ENCODE data around the gene CEP43. TPM values are rescaled to one million over a fixed set of nuclear protein-coding genes. Genes with fewer than 3 reads are reported as not detected.
A peak's percentile ranks its signal among the peaks of the same experiment; 100 is the strongest.

The CEP43 gene
- total RNA-seq, 1 experiment from 2014 or later, result 34.2 TPM

- ChIA-PET POLR2A (ENCODE audit: low non-redundant PET) (no interaction called here), CTCF (no interaction called here)
- TF ChIP-seq CTCF (conservative IDR thresholded peaks at IDR 0.05; ENCODE audit: low read depth, low read length) (no peak), EZH2 (IDR thresholded peaks at IDR 0.05; ENCODE audit: borderline replicate concordance, low read depth, low read length, poor library complexity, severe bottlenecking) (no peak)
- Histone ChIP-seq H3K9me3 (ENCODE audit: low read depth, low read length, poor library complexity, severe bottlenecking) (no peaks in the 10 kb centered on the region), H3K27me3 (replicated peaks; ENCODE audit: insufficient read depth, low read depth, low read length, poor library complexity) (no peaks in the 10 kb centered on the region), H3K4me1 (ENCODE audit: insufficient read depth, low read length, poor library complexity, severe bottlenecking) (peaks cover 6% of the 10 kb centered on the region), H3K36me3 (ENCODE audit: insufficient read depth, low read length, poor library complexity, severe bottlenecking) (no peaks in the 10 kb centered on the region), H3K27ac (ENCODE audit: low read depth, low read length, poor library complexity, severe bottlenecking) (no peak overlapping the region), H3K4me3 (ENCODE audit: low read depth, low read length, poor library complexity, severe bottlenecking) (no peak overlapping the region)
- no TSS peak for BruUV-seq (replicated peaks)
- DNase-seq (ENCODE audit: low spot score), result no peak
- intact Hi-C loops (cut with micrococcal nuclease; ENCODE audit: unreplicated experiment), result loop anchor here (2.0 kb wide), 1 partner anchor 201 kb away; no protein-coding TSS in a partner anchor
Measured at GRCh38 chr6:166987930-166988329, 11.3 kb upstream of the CEP43 start.

GRCh38 chr6:166988674-166989201 lies 10.5 kb upstream of the CEP43 start:
- Histone ChIP-seq H3K36me3 (ENCODE audit: insufficient read depth, low read length, poor library complexity, severe bottlenecking) (no peaks in the 10 kb centered on the region), H3K27ac (ENCODE audit: low read depth, low read length, poor library complexity, severe bottlenecking) (no peak overlapping the region), H3K4me3 (ENCODE audit: low read depth, low read length, poor library complexity, severe bottlenecking) (no peak overlapping the region), H3K9me3 (ENCODE audit: low read depth, low read length, poor library complexity, severe bottlenecking) (no peaks in the 10 kb centered on the region), H3K4me1 (ENCODE audit: insufficient read depth, low read length, poor library complexity, severe bottlenecking) (peaks cover 6% of the 10 kb centered on the region), H3K27me3 (replicated peaks; ENCODE audit: insufficient read depth, low read depth, low read length, poor library complexity) (no peaks in the 10 kb centered on the region)
- TF ChIP-seq CTCF (conservative IDR thresholded peaks at IDR 0.05; ENCODE audit: low read depth, low read length), result no peak
- no peak for TF ChIP-seq EZH2 (IDR thresholded peaks at IDR 0.05; ENCODE audit: borderline replicate concordance, low read depth, low read length, poor library complexity, severe bottlenecking)
- DNase-seq (ENCODE audit: low spot score), result peak; percentile 56
- no TSS peak for BruUV-seq (replicated peaks)
- ChIA-PET POLR2A (ENCODE audit: low non-redundant PET) (no interaction called here), CTCF (no interaction called here)
- intact Hi-C loops (cut with micrococcal nuclease; ENCODE audit: unreplicated experiment), result loop anchor here (2.0 kb wide), 1 partner anchor 202 kb away; no protein-coding TSS in a partner anchor

GRCh38 chr6:166989427-166990032 lies 9.7 kb upstream of the CEP43 start:
- peak; percentile 40 for DNase-seq (ENCODE audit: low spot score)
- BruUV-seq (replicated peaks), result no TSS peak
- Histone ChIP-seq H3K27ac (ENCODE audit: low read depth, low read length, poor library complexity, severe bottlenecking) (no peak overlapping the region), H3K4me1 (ENCODE audit: insufficient read depth, low read length, poor library complexity, severe bottlenecking) (peaks cover 6% of the 10 kb centered on the region), H3K4me3 (ENCODE audit: low read depth, low read length, poor library complexity, severe bottlenecking) (no peak overlapping the region), H3K27me3 (replicated peaks; ENCODE audit: insufficient read depth, low read depth, low read length, poor library complexity) (no peaks in the 10 kb centered on the region), H3K9me3 (ENCODE audit: low read depth, low read length, poor library complexity, severe bottlenecking) (no peaks in the 10 kb centered on the region), H3K36me3 (ENCODE audit: insufficient read depth, low read length, poor library complexity, severe bottlenecking) (no peaks in the 10 kb centered on the region)
- ChIA-PET CTCF (interaction anchor here (0.7 to 1.3 kb wide), 3 partner anchors 207 to 789 kb away, joined by 3 to 5 read pairs (median 4); no protein-coding TSS in a partner anchor), POLR2A (ENCODE audit: low non-redundant PET) (no interaction called here)
- TF ChIP-seq EZH2 (IDR thresholded peaks at IDR 0.05; ENCODE audit: borderline replicate concordance, low read depth, low read length, poor library complexity, severe bottlenecking) (no peak), CTCF (conservative IDR thresholded peaks at IDR 0.05; ENCODE audit: low read depth, low read length) (peak; percentile 45)
- intact Hi-C loops (cut with micrococcal nuclease; ENCODE audit: unreplicated experiment), result loop anchor here (2.0 kb wide), 1 partner anchor 203 kb away; no protein-coding TSS in a partner anchor

All from A673 (cell line).